H1 (cell line): Measurements from ENCODE around the gene BCAS3. TPM values are rescaled to one million over a fixed set of nuclear protein-coding genes. Genes with fewer than 3 reads are reported as not detected.

Source experiments
- CTCF ChIA-PET: fragments of 300-600 bp; sonication (Branson Sonifier 250); formaldehyde crosslinking; loops from one replicate; lab custom pipeline; 2021; ENCODE audit not compliant: partially characterized antibody; lab: Charles Lee
- POLR2A ChIA-PET: fragments of 300-600 bp; sonication (Branson Sonifier 250); formaldehyde crosslinking; loops from one replicate; lab custom pipeline; 2021; ENCODE audit warnings: inconsistent platforms; ENCODE audit not compliant: partially characterized antibody; lab: Charles Lee
- DNase-seq, 2 experiments: peaks; one replicate each; pipeline versions ENCODE4 v3.0.0 to v3.0.0-alpha.2; 2010 to 2022; ENCODE audit warnings: low spot score in 2 of 2, low read depth in 1 of 2, mixed read lengths in 1 of 2
- FAIRE-seq: peaks from 2 replicates; lab custom pipeline; 2011; peaks lifted over from hg19 to GRCh38; lab: Jason Lieb, UNC
- H2AFZ ChIP-seq: 2 replicates; pipeline ENCODE4 v1.8.1; 2012; ENCODE audit warnings: low read length, inconsistent platforms
- H2AK5ac ChIP-seq: 2 replicates; pipeline ENCODE4 v1.6.1; 2013; ENCODE audit warnings: low read depth, low read length
- H2BK120ac ChIP-seq: replicated peaks from 2 replicates; pipeline ENCODE3; 2013; ENCODE audit warnings: low read depth, low read length, inconsistent platforms
- H2BK12ac ChIP-seq: 2 replicates; pipeline ENCODE4 v1.6.1; 2013; ENCODE audit warnings: low read depth, low read length
- H2BK15ac ChIP-seq: 2 replicates; pipeline ENCODE4 v1.6.1; 2013; ENCODE audit warnings: low read length
- H2BK20ac ChIP-seq: 2 replicates; pipeline ENCODE4 v1.6.1; 2013; ENCODE audit warnings: low read length
- H2BK5ac ChIP-seq: 2 replicates; pipeline ENCODE4 v1.6.1; 2013; ENCODE audit warnings: low read depth, low read length
- H3K14ac ChIP-seq: 2 replicates; pipeline ENCODE4 v1.6.1; 2013; ENCODE audit warnings: inconsistent platforms; ENCODE audit not compliant: insufficient read length
- H3K18ac ChIP-seq: 2 replicates; pipeline ENCODE4 v1.6.1; 2013; ENCODE audit warnings: low read length; ENCODE audit errors: extremely low read depth
- H3K23ac ChIP-seq: 2 replicates; pipeline ENCODE4 v1.6.1; 2013; ENCODE audit warnings: inconsistent platforms; ENCODE audit not compliant: insufficient read length
- H3K23me2 ChIP-seq: 2 replicates; pipeline ENCODE4 v1.6.1; 2013; ENCODE audit warnings: low read depth, low read length
- H3K27ac ChIP-seq: 2 replicates; pipeline ENCODE4 v1.6.1; 2011; ENCODE audit warnings: low read depth, low read length, inconsistent platforms
- H3K27me3 ChIP-seq, 4 experiments: replicated peaks in 1 of 4; 1 replicate in 1 of 4; 2 replicates in 3 of 4; pipeline versions ENCODE4 v1.6.1 to v1.8.1; 2011 to 2013; ENCODE audit warnings: low read length in 3 of 4, mild to moderate bottlenecking in 3 of 4, inconsistent platforms in 2 of 4, mixed read lengths in 2 of 4, moderate library complexity in 1 of 4; ENCODE audit not compliant: control insufficient read depth in 3 of 4, insufficient read depth in 3 of 4; ENCODE audit errors: extremely low read depth in 1 of 4
- H3K36me3 ChIP-seq, 4 experiments: 2 replicates each; pipeline versions ENCODE4 v1.6.1 to v1.8.1; 2011 to 2013; ENCODE audit warnings: mild to moderate bottlenecking in 4 of 4, low read length in 3 of 4, moderate library complexity in 2 of 4, control low read depth in 1 of 4, inconsistent platforms in 1 of 4; ENCODE audit not compliant: insufficient read depth in 4 of 4, control insufficient read depth in 2 of 4
- H3K4ac ChIP-seq: replicated peaks from 2 replicates; pipeline ENCODE3; 2013; ENCODE audit warnings: low read length, low read depth, mixed read lengths, inconsistent platforms; ENCODE audit not compliant: insufficient read length
- H3K4me1 ChIP-seq, 4 experiments: replicated peaks in 1 of 4; 1 replicate in 1 of 4; 2 replicates in 3 of 4; pipeline versions ENCODE4 v1.6.1 to v1.8.1; 2011 to 2013; ENCODE audit warnings: low read length in 3 of 4, inconsistent platforms in 2 of 4, mixed read lengths in 1 of 4; ENCODE audit not compliant: insufficient read depth in 4 of 4, control insufficient read depth in 3 of 4
- H3K4me2 ChIP-seq, 2 experiments: 2 replicates each; pipeline versions ENCODE4 v1.6.1 to v1.8.1; 2011 to 2013; ENCODE audit warnings: low read depth in 2 of 2, low read length in 2 of 2, control low read depth in 1 of 2, inconsistent platforms in 1 of 2, mild to moderate bottlenecking in 1 of 2; ENCODE audit not compliant: insufficient read depth in 1 of 2
- H3K4me3 ChIP-seq, 4 experiments: fragments of 200-600, 300-600 bp in 1 of 4; sonication (generic), shearing (Covaris generic), sonication (Bioruptor Twin) in 1 of 4; 2 replicates each; pipeline versions ENCODE4 v1.5.1 to v1.8.1; 2011 to 2016; ENCODE audit warnings: low read length in 4 of 4, low read depth in 3 of 4, control low read depth in 2 of 4, inconsistent platforms in 2 of 4, mild to moderate bottlenecking in 2 of 4, mixed read lengths in 1 of 4, moderate library complexity in 1 of 4; ENCODE audit not compliant: insufficient read depth in 2 of 4; ENCODE audit errors: extremely low read depth in 1 of 4
- H3K56ac ChIP-seq: replicated peaks from 2 replicates; pipeline ENCODE3; 2013; ENCODE audit warnings: low read depth, mild to moderate bottlenecking, mixed read lengths, low read length, inconsistent platforms; ENCODE audit not compliant: insufficient read length
- H3K79me1 ChIP-seq: 2 replicates; pipeline ENCODE4 v1.6.1; 2013; ENCODE audit warnings: low read depth, low read length, control low read depth
- H3K79me2 ChIP-seq, 2 experiments: 2 replicates each; pipeline versions ENCODE4 v1.6.1 to v1.8.1; 2012 to 2013; ENCODE audit warnings: low read length in 2 of 2, mild to moderate bottlenecking in 2 of 2, inconsistent platforms in 1 of 2; ENCODE audit not compliant: insufficient read depth in 2 of 2, control insufficient read depth in 1 of 2
- H3K9ac ChIP-seq, 4 experiments: replicated peaks in 1 of 4; 1 replicate in 1 of 4; 2 replicates in 3 of 4; pipeline versions ENCODE4 v1.6.1 to v1.8.1; 2011 to 2013; ENCODE audit warnings: low read depth in 3 of 4, low read length in 3 of 4, control low read depth in 2 of 4, mild to moderate bottlenecking in 2 of 4, moderate library complexity in 2 of 4, inconsistent platforms in 1 of 4; ENCODE audit errors: extremely low read depth in 1 of 4
- H3K9me3 ChIP-seq, 2 experiments: 2 replicates each; pipeline versions ENCODE4 v1.6.1 to v1.8.1; 2012 to 2013; ENCODE audit warnings: mild to moderate bottlenecking in 2 of 2, moderate library complexity in 2 of 2, control low read depth in 1 of 2, inconsistent platforms in 1 of 2, low read depth in 1 of 2, low read length in 1 of 2, mixed read lengths in 1 of 2; ENCODE audit not compliant: insufficient read depth in 2 of 2
- H4K20me1 ChIP-seq, 2 experiments: replicated peaks in 1 of 2; 2 replicates each; pipeline versions ENCODE3 to v1.8.1; 2011 to 2013; ENCODE audit warnings: inconsistent platforms in 2 of 2, low read length in 2 of 2, mild to moderate bottlenecking in 1 of 2; ENCODE audit not compliant: insufficient read depth in 2 of 2, control insufficient read depth in 1 of 2
- H4K5ac ChIP-seq: 2 replicates; pipeline ENCODE4 v1.6.1; 2013; ENCODE audit warnings: low read length, low read depth, mixed read lengths, inconsistent platforms; ENCODE audit not compliant: insufficient read length
- H4K8ac ChIP-seq: 2 replicates; pipeline ENCODE4 v1.8.0; 2013; ENCODE audit warnings: mild to moderate bottlenecking, moderate library complexity, low read length, inconsistent platforms; ENCODE audit not compliant: insufficient read depth; ENCODE audit errors: extremely low read depth
- H4K91ac ChIP-seq: replicated peaks from 2 replicates; pipeline ENCODE3; 2013; ENCODE audit warnings: low read length, mixed read lengths, inconsistent platforms; ENCODE audit not compliant: insufficient read length
- BRCA1 ChIP-seq: IDR thresholded peaks from 2 replicates; pipeline ENCODE4 v1.6.1; 2012; ENCODE audit warnings: low read depth, low read length, improper control_type of control experiment
- CBX8 ChIP-seq: fragments of 300-800, 300-1000 bp; sonication (generic); IDR thresholded peaks from 2 replicates; pipeline ENCODE4 v1.7.1; 2016; ENCODE audit warnings: low read depth, low read length, borderline replicate concordance
- CHD1 ChIP-seq: IDR thresholded peaks from 2 replicates; pipeline ENCODE4 v1.6.1; 2012; ENCODE audit warnings: low read depth, low read length, improper control_type of control experiment
- EZH2 ChIP-seq: fragments of 200-600 bp; sonication (generic); IDR thresholded peaks from 2 replicates; pipeline ENCODE4 v1.7.1; 2012; ENCODE audit warnings: low read depth, mild to moderate bottlenecking, moderate library complexity, low read length, inconsistent platforms; ENCODE audit not compliant: severe bottlenecking
- FOSL1 ChIP-seq: IDR thresholded peaks from 2 replicates; pipeline ENCODE4 v1.6.1; 2011; ENCODE audit warnings: mild to moderate bottlenecking, low read depth, low read length, moderate library complexity; ENCODE audit not compliant: insufficient read depth
- JUN ChIP-seq: IDR thresholded peaks from 2 replicates; pipeline ENCODE4 v1.6.1; 2011; ENCODE audit warnings: low read depth, mild to moderate bottlenecking, improper control_type of control experiment, low read length
- PHF8 ChIP-seq: fragments of 200-600 bp; sonication (generic); conservative IDR thresholded peaks from 2 replicates; pipeline ENCODE4 v1.7.1; 2012; ENCODE audit warnings: low read depth, mild to moderate bottlenecking, inconsistent platforms, low read length, moderate library complexity
- RFX5 ChIP-seq: IDR thresholded peaks from 2 replicates; pipeline ENCODE4 v1.6.1; 2011; ENCODE audit warnings: low read depth, low read length, improper control_type of control experiment, borderline replicate concordance
- RNF2 ChIP-seq: fragments of 200-900, 300-1000 bp; sonication (generic); IDR thresholded peaks from 2 replicates; pipeline ENCODE4 v1.7.1; 2016; ENCODE audit warnings: borderline replicate concordance, low read depth, mild to moderate bottlenecking, antibody characterized with exemption, low read length; ENCODE audit not compliant: poor library complexity, severe bottlenecking; ENCODE audit errors: missing control alignments
- SIX5 ChIP-seq: IDR thresholded peaks from 2 replicates; pipeline ENCODE4 v1.6.1; 2011; ENCODE audit warnings: mild to moderate bottlenecking, low read depth, low read length
- SP2 ChIP-seq: IDR thresholded peaks from 2 replicates; pipeline ENCODE4 v1.6.1; 2012; ENCODE audit warnings: mild to moderate bottlenecking, low read length, inconsistent platforms
- YY1 ChIP-seq: IDR thresholded peaks from 2 replicates; pipeline ENCODE4 v1.6.1; 2011; ENCODE audit warnings: low read depth, mild to moderate bottlenecking, low read length
- WGBS, 2 experiments: shearing (Covaris generic) in 1 of 2; methylation state at CpG; one replicate each; pipeline versions ENCODE4 v1.1.6 to v1.1.7; 2013 to 2015; ENCODE audit warnings: low lambda C conversion rate in 2 of 2, mixed read lengths in 2 of 2, inconsistent platforms in 1 of 2, low coverage in 1 of 2, missing lambda C conversion rate in 1 of 2; ENCODE audit not compliant: insufficient replicate concordance in 2 of 2, insufficient coverage in 1 of 2, insufficient read length in 1 of 2; ENCODE audit errors: extremely low coverage in 1 of 2, missing lambda C conversion rate in 1 of 2; 5-methylcytosine and 5-hydroxymethylcytosine counted together
- polyA plus RNA-seq, 7 experiments: library from polyadenylated mRNA; depleted of rRNA in 3 of 7; stranded (reverse) in 5 of 7; unstranded in 2 of 7; fragments of >200 nt in 5 of 7; fragments of 200-250 nt in 2 of 7; gene quantifications; 1 replicate in 5 of 7; 2 replicates in 1 of 7; 4 replicates in 1 of 7; pipeline versions ENCODE4 v1.2.1 to v1.2.3, GENCODE V29; 2011 to 2013; ENCODE audit warnings: missing spikeins in 2 of 7, mixed read lengths in 2 of 7
- total RNA-seq: library from RNA; stranded (reverse); fragmentation: NEBNext Ultra II Directional; extraction: Animal tissue kit (Norgen Biotek cat#: 25700); gene quantifications from 2 replicates; pipeline ENCODE4 v1.2.1, GENCODE V29; 2021

BCAS3 gene
- total and polyA plus RNA-seq, 2 of the 8 experiments (the other 6 are each of a cell fraction or from before 2014, with no cell fraction given), result 9.9 to 13.3 TPM

GRCh38 chr17:61054436-61054835 is 376.8 kb downstream of the BCAS3 start:
- Histone ChIP-seq H3K4me2 (no peak overlapping the region), H3K79me2 (no peaks in the 10 kb centered on the region), H3K27ac (no peak overlapping the region), H3K4me1 (no peaks in the 10 kb centered on the region), H3K56ac (no peak overlapping the region), H3K9me3 (no peaks in the 10 kb centered on the region), H3K36me3 (no peaks in the 10 kb centered on the region), H3K4me3 (no peak overlapping the region), H3K27me3 (no peaks in the 10 kb centered on the region), H4K91ac (no peak overlapping the region), H3K23me2 (no peaks in the 10 kb centered on the region), H2BK5ac (no peak overlapping the region), H2BK120ac (no peak overlapping the region), H3K23ac (no peak overlapping the region), H4K20me1 (no peaks in the 10 kb centered on the region), H3K4ac (no peak overlapping the region), H3K14ac (no peak overlapping the region), H3K9ac (no peak overlapping the region), H2AFZ (no peak overlapping the region), H2BK20ac (no peak overlapping the region), H3K18ac (no peak overlapping the region), H2AK5ac (no peak overlapping the region), H2BK12ac (no peak overlapping the region), H2BK15ac (no peak overlapping the region), H4K8ac (no peak overlapping the region), H3K79me1 (no peaks in the 10 kb centered on the region), H4K5ac (no peak overlapping the region)
- FAIRE-seq (no peak), DNase-seq (no peak)
- WGBS, 2 experiments, result 80% methylated on average over 1 of the region's 1 CpG; no CpG with 5 or more reads in 1 of the 2 experiments
- CTCF ChIA-PET, result interaction anchor here (1.2 kb wide), 1 partner anchor 11 kb away, joined by 3 read pairs; no protein-coding TSS in a partner anchor
- TF ChIP-seq JUN, result no peak
- no peak for TF ChIP-seq SIX5
- TF ChIP-seq RFX5, result no peak
- no peak for TF ChIP-seq BRCA1
- TF ChIP-seq PHF8, result no peak
- TF ChIP-seq FOSL1, result no peak
- no peak for TF ChIP-seq RNF2
- TF ChIP-seq CBX8, result no peak
- no peak for TF ChIP-seq YY1
- no peak for TF ChIP-seq CHD1
- no peak for TF ChIP-seq SP2
- TF ChIP-seq EZH2, result no peak
- POLR2A ChIA-PET, result no interaction called here
